ENCODE results near the gene SLC8A1. TPM values are rescaled to one million over a fixed set of nuclear protein-coding genes. Genes with fewer than 3 reads are reported as not detected.
"Not testable (repeated sequence)": the region's sequence is repeated elsewhere in the genome, so short reads cannot be mapped to it uniquely, and the experiment has no call there.

Gene SLC8A1
- total RNA-seq, 1 donor from 2014 or later: 53.8 TPM

DNA sequence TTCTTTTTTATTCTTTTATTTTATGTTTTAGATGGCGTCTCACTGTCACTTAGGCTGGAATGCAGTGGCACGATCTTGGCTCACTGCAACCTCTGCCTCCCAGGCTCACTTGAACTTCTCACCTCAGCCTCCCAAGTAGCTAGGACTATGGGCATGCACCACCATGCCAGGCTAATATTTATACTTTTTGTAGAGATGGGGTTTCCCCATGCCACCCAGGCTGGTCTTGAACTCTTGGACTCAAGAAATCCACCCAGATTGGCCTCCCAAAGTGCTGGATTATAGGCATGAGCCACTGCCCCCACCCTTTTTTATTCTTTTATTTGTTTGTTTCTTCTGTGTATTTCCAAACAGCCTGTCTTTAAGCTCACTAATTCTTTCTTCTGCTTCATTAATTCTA lies 366.1 kb downstream of the SLC8A1 start:
- no peaks in the 10 kb centered on the region for H3K9me3 ChIP-seq
- no peaks in the 10 kb centered on the region for H3K36me3 ChIP-seq
- TF ChIP-seq, protein P1, sequence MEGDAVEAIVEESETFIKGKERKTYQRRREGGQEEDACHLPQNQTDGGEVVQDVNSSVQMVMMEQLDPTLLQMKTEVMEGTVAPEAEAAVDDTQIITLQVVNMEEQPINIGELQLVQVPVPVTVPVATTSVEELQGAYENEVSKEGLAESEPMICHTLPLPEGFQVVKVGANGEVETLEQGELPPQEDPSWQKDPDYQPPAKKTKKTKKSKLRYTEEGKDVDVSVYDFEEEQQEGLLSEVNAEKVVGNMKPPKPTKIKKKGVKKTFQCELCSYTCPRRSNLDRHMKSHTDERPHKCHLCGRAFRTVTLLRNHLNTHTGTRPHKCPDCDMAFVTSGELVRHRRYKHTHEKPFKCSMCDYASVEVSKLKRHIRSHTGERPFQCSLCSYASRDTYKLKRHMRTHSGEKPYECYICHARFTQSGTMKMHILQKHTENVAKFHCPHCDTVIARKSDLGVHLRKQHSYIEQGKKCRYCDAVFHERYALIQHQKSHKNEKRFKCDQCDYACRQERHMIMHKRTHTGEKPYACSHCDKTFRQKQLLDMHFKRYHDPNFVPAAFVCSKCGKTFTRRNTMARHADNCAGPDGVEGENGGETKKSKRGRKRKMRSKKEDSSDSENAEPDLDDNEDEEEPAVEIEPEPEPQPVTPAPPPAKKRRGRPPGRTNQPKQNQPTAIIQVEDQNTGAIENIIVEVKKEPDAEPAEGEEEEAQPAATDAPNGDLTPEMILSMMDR (IDR thresholded peaks at IDR 0.05): no peak
- intact Hi-C loops (cut with DNase I): no loop called here
- no peaks in the 10 kb centered on the region for H3K27me3 ChIP-seq
- ATAC-seq: no peak
- no peak overlapping the region for H3K4me3 ChIP-seq
- no peak for DNase-seq
- H3K4me1 ChIP-seq: no peaks in the 10 kb centered on the region
- no peak overlapping the region for H3K27ac ChIP-seq

DNA sequence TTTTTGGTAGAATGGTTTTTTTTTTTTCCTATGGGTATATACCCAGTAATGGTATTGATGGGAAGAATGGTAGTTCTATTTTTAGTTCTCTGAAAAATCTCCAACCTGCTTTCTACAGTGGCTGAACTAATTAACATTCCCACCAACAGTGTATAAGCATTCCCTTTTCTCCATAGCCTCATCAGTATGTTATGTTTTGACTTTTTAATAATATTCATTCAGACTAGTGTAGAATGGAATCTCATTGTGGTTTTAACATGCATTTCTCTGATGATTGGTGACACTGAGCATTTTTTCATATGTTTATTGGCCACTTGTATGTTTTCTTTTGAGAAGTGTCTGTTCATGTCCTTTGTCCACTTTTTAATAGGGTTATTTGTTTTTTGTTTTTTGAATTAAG lies 378.6 kb downstream of the SLC8A1 start:
- H3K9me3 ChIP-seq; H3K4me1 ChIP-seq; H3K4me3 ChIP-seq; DNase-seq; H3K27ac ChIP-seq; intact Hi-C loops (cut with DNase I); H3K27me3 ChIP-seq; ATAC-seq; H3K36me3 ChIP-seq: not testable (repeated sequence)

DNA sequence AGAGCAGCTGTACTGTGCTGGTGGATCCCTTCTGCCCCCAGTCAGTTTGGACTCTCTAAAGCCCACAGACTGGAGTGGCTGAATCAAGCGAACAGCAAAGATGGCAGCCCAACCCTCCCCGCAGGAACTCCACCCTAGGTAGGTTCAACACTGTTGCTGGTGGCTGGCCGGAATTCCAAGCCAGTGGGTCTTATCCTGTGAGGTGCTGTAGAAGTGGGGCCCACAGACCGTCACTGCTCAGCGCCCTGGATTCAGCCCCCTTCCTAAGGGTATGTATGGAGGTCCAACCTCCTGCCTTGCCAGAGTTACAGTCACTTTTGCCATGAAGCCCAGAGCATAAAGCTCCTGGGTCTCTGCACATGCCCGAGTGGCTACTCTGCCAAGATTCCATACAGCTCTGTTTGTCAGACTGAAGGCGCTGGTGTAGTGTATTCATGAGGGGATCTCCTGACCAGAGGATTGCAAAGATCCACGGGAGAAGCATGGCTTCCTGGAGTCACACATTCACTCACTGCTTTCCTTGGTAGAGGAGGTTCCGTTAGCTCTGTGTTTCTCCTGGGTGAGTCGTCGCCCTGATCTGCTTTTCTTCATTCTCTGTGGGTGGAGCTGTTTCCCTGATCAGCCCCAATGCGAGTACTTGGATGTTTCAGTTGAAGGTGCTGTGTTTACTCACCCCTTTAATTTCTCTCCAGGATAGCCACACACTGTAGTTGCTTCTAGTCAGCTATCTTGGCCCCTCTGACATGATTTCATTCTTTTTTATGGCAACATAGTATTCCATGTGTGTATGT lies 379.3 kb downstream of the SLC8A1 start:
- Histone ChIP-seq H3K27me3 (no peaks in the 10 kb centered on the region), H3K4me3 (no peak overlapping the region), H3K36me3 (no peaks in the 10 kb centered on the region), H3K27ac (no peak overlapping the region), H3K4me1 (no peaks in the 10 kb centered on the region), H3K9me3 (no peaks in the 10 kb centered on the region)
- intact Hi-C loops (cut with DNase I): no loop called here
- TF ChIP-seq, protein P1 (IDR thresholded peaks at IDR 0.05): no peak
- peak; percentile 47 for DNase-seq
- ATAC-seq: no peak

DNA sequence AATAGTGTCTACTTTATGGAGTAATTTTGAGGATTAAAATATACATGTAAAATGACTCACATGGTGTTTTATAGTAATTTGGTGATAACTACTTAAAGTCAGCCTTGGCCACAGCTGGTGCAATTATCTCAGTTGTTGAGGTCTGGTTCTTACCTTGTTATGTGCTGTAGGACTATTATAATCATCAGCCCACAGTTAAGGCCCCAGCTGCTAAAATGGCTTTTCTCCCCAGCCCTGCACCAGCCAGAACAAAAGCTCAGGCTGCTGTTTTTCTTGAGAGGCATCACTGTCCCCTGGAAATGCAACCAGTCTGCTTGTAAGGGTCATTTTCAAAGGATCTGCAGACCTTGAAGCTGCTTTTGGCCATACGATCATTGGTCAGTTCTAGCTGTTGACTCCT lies 389.5 kb downstream of the SLC8A1 start:
- intact Hi-C loops (cut with DNase I): no loop called here
- H3K27me3 ChIP-seq: no peaks in the 10 kb centered on the region
- no peaks in the 10 kb centered on the region for H3K36me3 ChIP-seq
- TF ChIP-seq, protein P1 (IDR thresholded peaks at IDR 0.05): no peak
- H3K9me3 ChIP-seq: no peaks in the 10 kb centered on the region
- no peak for ATAC-seq
- H3K4me1 ChIP-seq: no peaks in the 10 kb centered on the region
- DNase-seq: no peak
- no peak overlapping the region for H3K27ac ChIP-seq
- no peak overlapping the region for H3K4me3 ChIP-seq

DNA sequence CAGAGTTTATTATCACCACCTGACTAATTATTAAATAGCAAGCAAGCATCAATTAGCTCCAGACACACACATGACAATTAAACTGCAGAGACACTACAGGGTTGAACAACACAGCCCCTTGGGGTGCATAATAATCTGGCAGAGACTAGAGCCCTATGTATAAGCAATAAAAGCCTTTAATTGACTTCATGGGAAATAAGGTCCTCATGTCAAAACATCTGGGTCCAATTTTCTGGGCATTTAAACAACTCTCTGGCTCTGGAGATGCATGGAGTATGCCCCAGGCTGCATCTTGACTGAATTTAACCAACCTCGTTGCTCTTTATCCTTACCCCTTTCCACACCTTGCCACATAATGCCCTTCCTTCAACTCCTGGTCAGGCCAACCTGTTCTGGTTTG lies 402.1 kb downstream of the SLC8A1 start:
- no peaks in the 10 kb centered on the region for H3K9me3 ChIP-seq
- no peaks in the 10 kb centered on the region for H3K4me1 ChIP-seq
- H3K27me3 ChIP-seq: no peaks in the 10 kb centered on the region
- H3K36me3 ChIP-seq: no peaks in the 10 kb centered on the region
- intact Hi-C loops (cut with DNase I): no loop called here
- H3K27ac ChIP-seq: no peak overlapping the region
- no peak for ATAC-seq
- H3K4me3 ChIP-seq: no peak overlapping the region
- TF ChIP-seq, protein P1 (IDR thresholded peaks at IDR 0.05): no peak
- no peak for DNase-seq

DNA sequence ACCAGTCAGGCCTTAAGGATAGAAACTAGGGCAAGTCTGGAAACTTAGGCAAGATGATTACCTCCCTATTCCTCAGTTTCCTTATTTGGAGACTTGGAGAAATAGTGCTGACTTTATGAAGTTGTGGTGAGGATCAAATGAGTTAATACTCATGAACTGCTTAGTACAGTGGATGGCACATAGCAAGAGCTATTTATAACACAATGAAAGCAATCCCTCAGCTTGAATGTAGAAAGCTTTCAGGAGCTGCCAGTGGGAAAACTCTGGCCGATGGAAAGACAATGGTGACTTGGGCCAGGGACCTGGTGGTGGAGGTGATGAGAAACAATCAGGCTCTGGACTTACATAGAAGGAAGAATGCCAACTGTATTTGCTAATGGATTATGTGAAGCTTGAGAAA lies 403.4 kb downstream of the SLC8A1 start:
- intact Hi-C loops (cut with DNase I): no loop called here
- ATAC-seq: no peak
- TF ChIP-seq, protein P1 (IDR thresholded peaks at IDR 0.05): no peak

More for the DNA sequence above, 403.4 kb downstream of the SLC8A1 start:
- Histone ChIP-seq H3K4me1 (no peaks in the 10 kb centered on the region), H3K27ac (no peak overlapping the region), H3K27me3 (no peaks in the 10 kb centered on the region), H3K9me3 (no peaks in the 10 kb centered on the region), H3K36me3 (no peaks in the 10 kb centered on the region), H3K4me3 (no peak overlapping the region)
- DNase-seq: no peak
